ENCODE data around the gene OAF.

DNA sequence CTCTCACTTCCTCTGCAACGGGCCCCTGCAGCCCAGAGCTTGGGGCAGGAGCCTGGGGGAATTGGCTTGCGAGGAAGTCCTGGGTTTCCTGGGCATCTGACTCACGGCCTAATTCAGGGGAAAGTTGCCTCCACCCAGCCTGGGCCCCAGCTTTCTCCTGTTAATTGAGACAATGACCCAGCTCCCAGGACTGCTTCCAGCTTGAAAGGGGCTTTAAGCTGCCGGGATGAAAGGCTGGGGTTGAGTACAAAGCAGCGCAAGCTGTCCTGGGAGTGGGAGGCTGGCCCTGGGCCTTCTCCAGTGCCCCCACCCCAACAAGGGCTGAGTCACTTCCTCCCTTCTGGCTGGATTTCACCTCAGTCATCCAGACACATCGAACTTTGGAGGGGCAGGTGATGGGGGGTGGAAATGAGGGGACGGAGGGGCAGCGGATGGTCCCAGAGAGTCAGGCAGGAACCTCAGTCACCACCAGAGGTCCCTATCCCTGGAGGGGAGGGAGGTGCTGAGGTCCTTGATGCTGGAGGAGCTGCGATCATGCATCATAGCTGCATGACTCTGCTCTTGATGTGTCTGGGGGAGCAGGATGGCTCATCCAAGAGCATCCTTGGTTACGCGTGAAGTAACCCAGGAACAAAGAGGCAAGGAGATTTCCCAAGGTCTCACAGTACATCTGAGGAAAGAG lies 30.1 kb upstream of the OAF start:
- no peak for TF ChIP-seq YY1 (IDR thresholded peaks at IDR 0.05; ENCODE audit: insufficient read depth, insufficient read length)
- no peak for TF ChIP-seq SUZ12 (IDR thresholded peaks at IDR 0.05; ENCODE audit: extremely low read depth, insufficient read depth, insufficient read length)
- no peak for TF ChIP-seq ZNF274 (IDR thresholded peaks at IDR 0.05; ENCODE audit: low read depth, low read length)
